Heart right ventricle (tissue), 16 donors: ENCODE results near the gene PDILT. TPM values are rescaled to one million over a fixed set of nuclear protein-coding genes. Genes with fewer than 3 reads are reported as not detected.
A peak's percentile ranks its signal among the peaks of the same experiment; 100 is the strongest.

Source experiments
- ATAC-seq, 8 donors: fragments of 200-7000 bp; cut with Tn5 transposase; one replicate each; pipeline ENCODE4 v1.9.1; 2020; ENCODE audit warnings: mild to moderate bottlenecking in 8 of 8, moderate library complexity in 8 of 8, moderate number of reproducible peaks in 1 of 8
- DNase-seq, 2 donors: peaks; one replicate each; pipeline ENCODE4 v3.0.0-alpha.2; 2020
- H3K27ac ChIP-seq, 10 donors: fragments of 200-600 bp; sonication (generic) in 2 of 10; one replicate each; pipeline versions ENCODE4 v1.5.0 to v1.8.0; 2020 to 2022; ENCODE audit warnings: mild to moderate bottlenecking in 3 of 10
- H3K27me3 ChIP-seq, 7 donors: fragments of 200-600 bp; one replicate each; pipeline ENCODE4 v1.8.0; 2021 to 2022; ENCODE audit warnings: mild to moderate bottlenecking in 2 of 7
- H3K36me3 ChIP-seq, 9 donors: fragments of 200-600 bp; sonication (generic) in 1 of 9; one replicate each; pipeline versions ENCODE4 v1.5.0 to v1.8.0; 2020 to 2022; ENCODE audit warnings: mild to moderate bottlenecking in 2 of 9
- H3K4me1 ChIP-seq, 9 donors: fragments of 200-600 bp; sonication (generic) in 1 of 9; one replicate each; pipeline versions ENCODE4 v1.5.0 to v1.8.0; 2020 to 2022; ENCODE audit warnings: mild to moderate bottlenecking in 4 of 9
- H3K4me3 ChIP-seq, 10 donors: fragments of 200-600 bp; sonication (generic) in 2 of 10; one replicate each; pipeline versions ENCODE4 v1.5.0 to v1.8.0; 2020 to 2022; ENCODE audit warnings: mild to moderate bottlenecking in 7 of 10, moderate library complexity in 2 of 10
- H3K9me3 ChIP-seq, 11 donors: fragments of 200-600 bp in 10 of 11; sonication (generic) in 2 of 11; one replicate each; pipeline versions ENCODE4 v1.5.0 to v1.8.0; 2013 to 2022; ENCODE audit warnings: mild to moderate bottlenecking in 2 of 11, control low read depth in 1 of 11, moderate library complexity in 1 of 11
- WGBS, 2 donors: extraction: QIAGEN DNeasy Blood & Tissue Kit; methylation state at CpG; one replicate each; pipeline ENCODE4 v1.1.7; 2013; ENCODE audit warnings: inconsistent platforms in 1 of 2; 5-methylcytosine and 5-hydroxymethylcytosine counted together
- intact Hi-C, 10 donors: fragments of 100-400 bp; cut with DNase I; formaldehyde crosslinking; loops; one replicate each; pipeline versions ENCODE4 v1.11.1 to v1.14.2; 2022
- polyA plus RNA-seq, 2 donors: library from polyadenylated mRNA; stranded (reverse); fragments of 200-250 nt; gene quantifications; one replicate each; pipeline ENCODE4 v1.2.3, GENCODE V29; 2013
- total RNA-seq, 10 donors: library from RNA; stranded (reverse); fragmentation: NEBNext Ultra II Directional in 3 of 10; extraction: Animal tissue kit (Norgen Biotek cat#: 25700) in 3 of 10; gene quantifications; one replicate each; pipeline versions ENCODE4 v1.2.1 to v1.2.4, GENCODE V29; 2021 to 2023
- TF ChIP-seq, protein P1 (sequence below), 9 donors: fragments of 200-600 bp; sonication (generic) in 2 of 9; IDR thresholded peaks; one replicate each; pipeline versions ENCODE4 v1.5.0 to v1.8.0; 2021 to 2022; ENCODE audit warnings: antibody characterized with exemption in 9 of 9, mild to moderate bottlenecking in 5 of 9, moderate library complexity in 1 of 9
- donor health status: Arrhythmogenic right ventricular cardiomyopathy.
- donor health status: ischemic (EF 13 %, LVEDD 7.1; RV severe dilation, severe dysfunction).
- donor health status: healthy with polysubstance abuse.
- donor health status: DM: no; HTN: yes; CAD: no.
- donor health status: DM: no; HTN: no; CAD: no.
- donor health status: ischemic (EF 25% LVEDD 6.9; RV normal size, moderate dysfunction).
- donor health status: ischemic (EF 25% LVEDD 5.7; RV mildly dilated, moderate dysfunction).
- donor health status: healthy.
- donor health status: DM: yes; HTN: yes; CAD: no.
- donor health status: Ischemic cardiomyopathy.
- donor health status: ischemic (EF 35%, LVEDD 5.7; RV mildly dilated, moderate dysfunction).
- donor health status: nonischemic (EF 11% LVEDD 7.7; RV severe dilation, severe dysfunction).
- donor health status: DM: yes; HTN: yes; CAD: no.
- donor health status: PGD.
- donor health status: ischemic (EF 29% LVEDD 5.4; RV normal size, mild dysfunction).
- donor health status: nonischemic (EF 23%, LVEDD 6.1; RV moderate dilation, normal function).

PDILT gene
- total and polyA plus RNA-seq, 12 donors, result not detected

DNA sequence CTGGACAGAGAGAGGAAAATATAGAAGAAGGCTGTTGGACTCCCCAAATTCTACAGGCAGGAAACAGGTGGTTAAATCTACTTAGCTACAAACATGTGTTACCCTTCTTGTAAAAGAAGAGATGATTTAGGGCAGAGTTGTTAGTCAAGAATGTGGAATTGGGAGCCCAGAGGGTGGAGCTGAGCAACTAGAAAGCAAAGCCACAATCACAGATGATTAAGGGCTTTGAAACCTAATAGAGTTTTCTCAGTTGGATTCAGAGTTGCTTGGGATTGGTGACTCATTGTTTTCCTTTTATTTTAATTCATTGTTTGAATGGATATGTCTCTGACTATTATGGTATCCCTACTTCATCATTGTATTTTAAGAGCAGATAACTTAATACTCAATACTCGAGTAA lies 11.0 kb upstream of the PDILT start:
- TF ChIP-seq, protein P1, sequence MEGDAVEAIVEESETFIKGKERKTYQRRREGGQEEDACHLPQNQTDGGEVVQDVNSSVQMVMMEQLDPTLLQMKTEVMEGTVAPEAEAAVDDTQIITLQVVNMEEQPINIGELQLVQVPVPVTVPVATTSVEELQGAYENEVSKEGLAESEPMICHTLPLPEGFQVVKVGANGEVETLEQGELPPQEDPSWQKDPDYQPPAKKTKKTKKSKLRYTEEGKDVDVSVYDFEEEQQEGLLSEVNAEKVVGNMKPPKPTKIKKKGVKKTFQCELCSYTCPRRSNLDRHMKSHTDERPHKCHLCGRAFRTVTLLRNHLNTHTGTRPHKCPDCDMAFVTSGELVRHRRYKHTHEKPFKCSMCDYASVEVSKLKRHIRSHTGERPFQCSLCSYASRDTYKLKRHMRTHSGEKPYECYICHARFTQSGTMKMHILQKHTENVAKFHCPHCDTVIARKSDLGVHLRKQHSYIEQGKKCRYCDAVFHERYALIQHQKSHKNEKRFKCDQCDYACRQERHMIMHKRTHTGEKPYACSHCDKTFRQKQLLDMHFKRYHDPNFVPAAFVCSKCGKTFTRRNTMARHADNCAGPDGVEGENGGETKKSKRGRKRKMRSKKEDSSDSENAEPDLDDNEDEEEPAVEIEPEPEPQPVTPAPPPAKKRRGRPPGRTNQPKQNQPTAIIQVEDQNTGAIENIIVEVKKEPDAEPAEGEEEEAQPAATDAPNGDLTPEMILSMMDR (IDR thresholded peaks at IDR 0.05), result no peak
- WGBS, 2 donors, result 73 to 75% methylated on average over 1 of the region's 1 CpG
- Histone ChIP-seq H3K27me3 (no peaks in the 10 kb centered on the region), H3K36me3 (no peaks in the 10 kb centered on the region), H3K9me3 (peaks cover 0 to 5% (median 0%) of the 10 kb centered on the region in 11 donors), H3K4me3 (no peak overlapping the region), H3K4me1 (no peaks in the 10 kb centered on the region), H3K27ac (no peak overlapping the region)
- intact Hi-C loops, result no loop called here
- ATAC-seq (no peak), DNase-seq (no peak)

DNA sequence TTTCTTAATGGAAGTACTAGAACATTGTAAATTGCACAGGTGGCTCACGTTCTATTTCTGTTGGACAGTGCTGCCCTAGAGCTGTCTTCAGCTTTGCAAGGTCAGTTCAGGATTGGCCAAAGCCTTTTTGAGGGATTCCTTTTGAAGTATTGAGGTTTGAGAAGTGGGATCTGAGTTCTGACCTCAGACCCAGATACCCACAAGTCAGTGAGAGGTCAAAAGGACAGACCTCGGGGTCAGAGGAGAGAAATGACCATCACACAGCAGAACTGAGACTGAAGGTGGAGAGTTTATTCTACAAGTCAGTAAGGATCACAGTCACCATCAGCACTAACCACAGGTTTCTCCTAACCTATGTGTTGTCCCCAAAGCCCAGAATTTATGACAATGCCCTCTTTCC lies 6.5 kb upstream of the PDILT start:
- peaks cover 0 to 5% (median 0%) of the 10 kb centered on the region in 11 donors for H3K9me3 ChIP-seq
- WGBS, 2 donors, result 83 to 85% methylated on average over 2 of the region's 2 CpGs
- DNase-seq, result no peak
- H3K4me1 ChIP-seq, result peaks cover 0 to 6% (median 0%) of the 10 kb centered on the region in 9 donors
- TF ChIP-seq, protein P1 (IDR thresholded peaks at IDR 0.05), result no peak
- no peaks in the 10 kb centered on the region for H3K27me3 ChIP-seq
- H3K4me3 ChIP-seq, result no peak overlapping the region
- ATAC-seq, result no peak
- intact Hi-C loops, result no loop called here
- H3K27ac ChIP-seq, result no peak overlapping the region
- H3K36me3 ChIP-seq, result no peaks in the 10 kb centered on the region

DNA sequence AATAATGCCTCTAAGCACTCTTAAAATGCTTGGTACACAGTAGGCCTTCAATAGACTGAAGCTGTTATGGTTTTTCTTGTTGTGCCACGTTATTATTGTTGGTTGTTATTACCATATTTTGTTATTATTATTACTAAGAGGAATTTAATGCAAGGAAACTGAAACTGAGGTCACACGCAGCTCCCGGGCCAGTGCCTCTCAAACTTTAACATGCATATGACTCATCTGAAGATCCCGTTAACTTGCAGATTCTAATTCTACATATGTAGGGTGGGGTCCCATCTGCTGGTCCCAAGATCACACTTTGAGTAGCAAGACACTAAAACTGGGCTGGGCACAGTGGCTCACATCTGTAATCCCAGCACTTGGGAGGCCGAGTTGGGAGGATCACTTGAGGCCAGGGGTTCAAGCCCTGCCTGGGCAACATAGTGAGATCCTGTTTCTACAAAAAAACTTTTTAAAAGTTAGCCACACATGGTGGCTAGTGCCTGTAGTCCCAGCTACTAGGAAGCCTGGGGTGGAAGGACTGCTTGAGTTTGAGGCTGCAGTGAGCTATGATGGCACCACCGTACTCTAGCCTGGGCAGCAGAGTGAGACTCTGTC lies 5.7 kb upstream of the PDILT start:
- WGBS, 2 donors, result 84 to 89% methylated on average over 6 of the region's 6 CpGs
- peak overlapping the region in 3 of 10 donors; percentile 4 to 36 (median 31) for H3K4me3 ChIP-seq
- TF ChIP-seq, protein P1 (IDR thresholded peaks at IDR 0.05), result no peak
- no peak for DNase-seq
- H3K27ac ChIP-seq, result peak overlapping the region in 2 of 10 donors; percentile 55 to 64
- no peaks in the 10 kb centered on the region for H3K27me3 ChIP-seq
- H3K4me1 ChIP-seq, result peaks cover 0 to 6% (median 0%) of the 10 kb centered on the region in 9 donors
- H3K9me3 ChIP-seq, result peaks cover 0 to 5% (median 0%) of the 10 kb centered on the region in 11 donors
- peak in 1 of 8 donors; percentile 51 for ATAC-seq
- H3K36me3 ChIP-seq, result no peaks in the 10 kb centered on the region
- intact Hi-C loops, result no loop called here

DNA sequence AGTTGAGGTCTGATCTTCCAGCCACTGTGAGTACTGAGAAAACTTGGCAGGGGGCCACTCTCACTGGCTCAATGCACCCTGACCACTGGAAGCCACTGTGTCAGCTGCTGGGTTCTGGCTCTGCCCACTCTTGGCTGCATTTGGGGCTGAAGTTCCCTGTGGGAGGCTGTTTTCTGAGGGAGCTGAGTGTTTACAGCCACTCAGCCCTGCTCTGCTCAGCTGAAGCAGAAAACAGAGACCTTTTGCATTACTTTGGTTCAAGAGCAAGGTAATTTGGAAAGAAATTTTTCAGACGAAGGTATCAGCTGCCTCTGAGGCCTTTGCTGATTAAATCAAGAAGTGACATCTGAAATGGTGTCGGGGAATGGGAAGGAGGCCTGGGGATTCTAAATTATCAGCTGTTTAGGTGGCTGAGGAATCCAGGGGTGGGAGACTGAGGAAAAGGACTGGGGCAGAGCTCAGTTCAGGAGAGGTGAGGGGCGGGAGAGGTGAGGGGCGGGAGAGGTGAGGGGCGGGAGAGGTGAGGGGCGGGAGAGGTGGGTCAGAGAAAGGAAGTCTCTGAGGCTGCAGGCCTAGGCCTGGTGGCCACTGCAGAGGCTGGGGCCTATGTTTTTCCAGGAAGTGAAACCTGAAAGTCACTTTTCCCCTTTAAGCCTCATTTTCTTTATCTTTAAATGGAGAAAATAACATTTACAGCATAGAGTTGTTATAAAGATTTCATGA lies 5.0 kb upstream of the PDILT start, which contains the start of gene ACSM5:
TSS of gene ACSM5 (plus strand) at position 137 of the 723 bp plus-strand sequence. CDS start 1,951 bp downstream, outside the sequence.
- Histone ChIP-seq H3K4me1 (peaks cover 0 to 6% (median 0%) of the 10 kb centered on the region in 9 donors), H3K27ac (peak within 1 kb of the TSS in 3 of 10 donors; percentile 55 to 64 (median 58)), H3K36me3 (no peaks in the 10 kb centered on the region), H3K27me3 (no peaks in the 10 kb centered on the region), H3K9me3 (peaks cover 0 to 3% (median 0%) of the 10 kb centered on the region in 11 donors), H3K4me3 (peak within 1 kb of the TSS in 3 of 10 donors; percentile 4 to 36 (median 31))
- intact Hi-C loops, result no loop called here
- peak in 7 of 8 donors; percentile 39 to 99 (median 75) for ATAC-seq
- 82 to 84% methylated on average over 6 of the region's 6 CpGs for WGBS, 2 donors
- peak; percentile 60 to 78 for DNase-seq
- TF ChIP-seq, protein P1 (IDR thresholded peaks at IDR 0.05), result no peak
